Esophagus squamous epithelium (tissue), 5 donors: ENCODE measurements around the gene ESRP2. TPM values are rescaled to one million over a fixed set of nuclear protein-coding genes. Genes with fewer than 3 reads are reported as not detected.

Source experiments
- DNase-seq: peaks from one replicate; lab custom pipeline; 2025; lab: John Stamatoyannopoulos, UW
- H3K27ac ChIP-seq, 4 donors: fragments of 200-600 bp; sonication (generic); one replicate each; pipeline ENCODE4 v1.5.1; 2016 to 2019; ENCODE audit warnings: mild to moderate bottlenecking in 1 of 4
- H3K27me3 ChIP-seq, 4 donors: fragments of 200-600 bp; sonication (generic); 1 replicate in 3 of 4; 2 replicates in 1 of 4; pipeline versions ENCODE4 v1.5.1 to v1.6.0; 2017 to 2021; ENCODE audit warnings: antibody characterized with exemption in 1 of 4
- H3K36me3 ChIP-seq, 3 donors: fragments of 200-600 bp; sonication (generic); one replicate each; pipeline ENCODE4 v1.5.1; 2016 to 2019
- H3K4me1 ChIP-seq, 3 donors: fragments of 200-600 bp; sonication (generic); one replicate each; pipeline ENCODE4 v1.5.1; 2017 to 2019
- H3K4me3 ChIP-seq, 4 donors: fragments of 200-600 bp; sonication (generic); 1 replicate in 3 of 4; 2 replicates in 1 of 4; pipeline ENCODE4 v1.5.1; 2016 to 2019; ENCODE audit warnings: mild to moderate bottlenecking in 2 of 4, moderate library complexity in 1 of 4
- H3K9me3 ChIP-seq, 3 donors: fragments of 200-600 bp; sonication (generic); one replicate each; pipeline ENCODE4 v1.5.1; 2016 to 2019
- POLR2A ChIP-seq, 4 donors: fragments of 450-650 bp; IDR thresholded peaks; one replicate each; pipeline ENCODE4 v1.6.1; 2017; ENCODE audit warnings: antibody characterized with exemption in 4 of 4, mild to moderate bottlenecking in 4 of 4, moderate library complexity in 3 of 4
- WGBS, 2 donors: methylation state at CpG; one replicate each; pipeline ENCODE4 v1.1.5; 2018; 5-methylcytosine and 5-hydroxymethylcytosine counted together
- intact Hi-C: fragments of 100-400 bp; cut with DNase I; formaldehyde crosslinking; loops from one replicate; pipeline ENCODE4 v1.15.0; 2022
- total RNA-seq, 4 donors: library from RNA; depleted of rRNA; stranded (reverse); fragments of >200 nt; gene quantifications; one replicate each; pipeline ENCODE4 v1.1.0, GENCODE V29; 2016
- TF ChIP-seq, protein P1 (sequence below), 6 experiments: fragments of 450-650 bp in 4 of 6; fragments of 200-600 bp in 2 of 6; sonication (generic) in 2 of 6; IDR thresholded peaks; one replicate each; pipeline ENCODE4 v1.5.1; 2016 to 2019; ENCODE audit warnings: antibody characterized with exemption in 6 of 6, mild to moderate bottlenecking in 4 of 6, moderate library complexity in 4 of 6
- donor health status: DM: yes; HTN: yes; CAD: no.

Gene ESRP2
- total RNA-seq, 4 donors from 2014 or later: 44.6 to 137 (median 118) TPM

DNA sequence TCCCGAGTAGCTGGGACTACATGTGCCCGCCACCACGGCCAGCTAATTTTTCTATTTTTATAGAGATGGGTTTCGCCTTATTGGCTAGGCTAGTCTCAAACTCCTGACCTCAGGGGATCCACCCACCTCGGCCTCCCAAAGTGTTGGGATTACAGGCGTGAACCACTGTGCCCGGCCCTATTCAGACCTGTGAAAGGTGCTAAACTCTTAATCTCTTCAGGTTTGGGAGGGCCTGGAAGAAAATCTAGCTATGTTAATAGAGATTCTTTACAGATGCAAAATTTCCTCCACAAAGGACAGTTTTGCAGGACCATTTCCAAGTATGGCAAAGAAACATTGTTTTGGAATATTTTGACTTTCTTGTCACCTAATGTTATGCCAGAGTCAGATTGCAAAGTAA is 6.2 kb upstream of the ESRP2 start:
- peaks cover 18 to 51% (median 35%) of the 10 kb centered on the region in 3 donors for H3K4me1 ChIP-seq
- TF ChIP-seq, protein P1, sequence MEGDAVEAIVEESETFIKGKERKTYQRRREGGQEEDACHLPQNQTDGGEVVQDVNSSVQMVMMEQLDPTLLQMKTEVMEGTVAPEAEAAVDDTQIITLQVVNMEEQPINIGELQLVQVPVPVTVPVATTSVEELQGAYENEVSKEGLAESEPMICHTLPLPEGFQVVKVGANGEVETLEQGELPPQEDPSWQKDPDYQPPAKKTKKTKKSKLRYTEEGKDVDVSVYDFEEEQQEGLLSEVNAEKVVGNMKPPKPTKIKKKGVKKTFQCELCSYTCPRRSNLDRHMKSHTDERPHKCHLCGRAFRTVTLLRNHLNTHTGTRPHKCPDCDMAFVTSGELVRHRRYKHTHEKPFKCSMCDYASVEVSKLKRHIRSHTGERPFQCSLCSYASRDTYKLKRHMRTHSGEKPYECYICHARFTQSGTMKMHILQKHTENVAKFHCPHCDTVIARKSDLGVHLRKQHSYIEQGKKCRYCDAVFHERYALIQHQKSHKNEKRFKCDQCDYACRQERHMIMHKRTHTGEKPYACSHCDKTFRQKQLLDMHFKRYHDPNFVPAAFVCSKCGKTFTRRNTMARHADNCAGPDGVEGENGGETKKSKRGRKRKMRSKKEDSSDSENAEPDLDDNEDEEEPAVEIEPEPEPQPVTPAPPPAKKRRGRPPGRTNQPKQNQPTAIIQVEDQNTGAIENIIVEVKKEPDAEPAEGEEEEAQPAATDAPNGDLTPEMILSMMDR (IDR thresholded peaks at IDR 0.05): no peak
- TF ChIP-seq POLR2A (IDR thresholded peaks at IDR 0.05): no peak
- intact Hi-C loops: no loop called here
- no peaks in the 10 kb centered on the region for H3K36me3 ChIP-seq
- 71 to 82% methylated on average over 7 of the region's 7 CpGs for WGBS, 2 donors
- H3K4me3 ChIP-seq: no peak overlapping the region
- no peak overlapping the region for H3K27ac ChIP-seq
- no peaks in the 10 kb centered on the region for H3K9me3 ChIP-seq
- DNase-seq: no peak
- no peaks in the 10 kb centered on the region for H3K27me3 ChIP-seq

DNA sequence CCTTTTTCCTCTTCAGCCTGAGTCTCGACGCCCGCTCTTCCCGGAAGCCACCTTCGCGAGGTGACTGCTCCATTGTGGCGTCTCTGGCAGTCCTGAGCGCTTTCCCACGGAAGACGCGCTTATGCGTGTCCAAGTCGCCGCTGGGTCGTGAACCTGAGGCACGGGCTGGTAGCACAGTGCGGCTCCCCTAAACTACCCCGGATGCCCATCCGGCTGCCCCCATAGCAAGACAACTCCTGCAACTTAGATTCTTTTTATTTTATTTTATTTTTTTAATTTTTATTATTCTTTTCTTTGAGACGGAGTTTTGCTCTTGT is 2.1 kb upstream of the ESRP2 start:
- no peaks in the 10 kb centered on the region for H3K9me3 ChIP-seq
- H3K36me3 ChIP-seq: peaks cover 0 to 4% (median 0%) of the 10 kb centered on the region in 3 donors
- H3K27me3 ChIP-seq: no peaks in the 10 kb centered on the region
- no peak for DNase-seq
- peak overlapping the region; percentile 88 to 98 (median 92) for H3K27ac ChIP-seq
- WGBS, 2 donors: 10 to 16% methylated on average over 15 to 20 of the region's 20 CpGs
- no peak for TF ChIP-seq POLR2A (IDR thresholded peaks at IDR 0.05)
- TF ChIP-seq, protein P1 (IDR thresholded peaks at IDR 0.05): no peak
- H3K4me3 ChIP-seq: peak overlapping the region; percentile 62 to 76 (median 70)
- H3K4me1 ChIP-seq: peaks cover 20 to 60% (median 22%) of the 10 kb centered on the region in 3 donors
- intact Hi-C loops: loop anchor here (10.0 kb wide), 1 partner anchor 153 kb away; the partner anchor contains the start of gene NFATC3

DNA sequence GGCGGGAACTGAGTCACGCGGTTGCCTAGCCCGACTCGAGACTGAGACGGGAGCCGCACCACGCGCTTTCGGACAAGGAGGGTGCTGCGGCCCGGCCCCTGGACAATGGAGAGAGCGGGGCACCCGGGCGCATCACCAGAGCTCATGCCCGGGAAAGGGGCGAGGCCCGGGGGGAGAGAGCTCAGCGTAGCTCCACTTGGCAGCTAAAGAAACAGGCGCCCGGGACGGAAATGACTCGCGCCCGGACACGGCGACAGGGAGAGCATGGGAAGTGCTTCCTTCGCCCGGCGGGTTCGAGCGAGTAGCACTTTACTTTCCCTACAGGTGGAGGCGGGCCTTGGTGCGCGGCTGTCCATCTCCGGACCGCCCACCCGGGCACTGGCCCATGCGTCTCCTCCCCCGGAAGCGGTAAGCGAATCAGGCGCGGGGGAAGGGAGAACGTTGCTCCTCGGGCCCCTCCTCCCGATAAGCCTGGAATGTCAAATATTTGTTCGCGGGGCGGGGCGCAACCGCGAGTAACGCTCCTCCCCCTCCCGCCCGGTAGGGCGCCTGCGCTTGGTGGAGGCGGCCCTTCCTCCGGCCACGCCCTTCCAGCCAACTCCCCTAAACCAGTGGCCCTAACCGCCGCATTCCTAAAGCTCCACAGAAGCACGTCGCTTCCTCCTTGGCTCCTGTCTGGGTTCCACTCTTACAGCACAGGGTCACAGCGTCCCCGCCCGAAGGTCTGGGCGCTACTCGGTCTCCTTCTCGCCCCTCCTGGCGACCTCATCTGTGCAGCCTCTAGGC is 1.5 kb upstream of the ESRP2 start:
- peak overlapping the region; percentile 88 to 98 (median 92) for H3K27ac ChIP-seq
- intact Hi-C loops: loop anchor here (10.0 kb wide), 1 partner anchor 153 kb away; the partner anchor contains the start of gene NFATC3
- peaks cover 0 to 10% (median 0%) of the 10 kb centered on the region in 3 donors for H3K36me3 ChIP-seq
- no peaks in the 10 kb centered on the region for H3K27me3 ChIP-seq
- peak overlapping the region; percentile 62 to 76 (median 70) for H3K4me3 ChIP-seq
- TF ChIP-seq, protein P1 (IDR thresholded peaks at IDR 0.05): peak in 2 of 6 experiments; percentile 1 to 5
- peak in 3 of 4 donors; percentile 54 to 79 (median 77) for TF ChIP-seq POLR2A (IDR thresholded peaks at IDR 0.05)
- H3K4me1 ChIP-seq: peaks cover 20 to 65% (median 22%) of the 10 kb centered on the region in 3 donors
- no peaks in the 10 kb centered on the region for H3K9me3 ChIP-seq
- DNase-seq: peak; percentile 62
- WGBS, 2 donors: 1% methylated on average over 34 to 37 of the region's 72 CpGs

DNA sequence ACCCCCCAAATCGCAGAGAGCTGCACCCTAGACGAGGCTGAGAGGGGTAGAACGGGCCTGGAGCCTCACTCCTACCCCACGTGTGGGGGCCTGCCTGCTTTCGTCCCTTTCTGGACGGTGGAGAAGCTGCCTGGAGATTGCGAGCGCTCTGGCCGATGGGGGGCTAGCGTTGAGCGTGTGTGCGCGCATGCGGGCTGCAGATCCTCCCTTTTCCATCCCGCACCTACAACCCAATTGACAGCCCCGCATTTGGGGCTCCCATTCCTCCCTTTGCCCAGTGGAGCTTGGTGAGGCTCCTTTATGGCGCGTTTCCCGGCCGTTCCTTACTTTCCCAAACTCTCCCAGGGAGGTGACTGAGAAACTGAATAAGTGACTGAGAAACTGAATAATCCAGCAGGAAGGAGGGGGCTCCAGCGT is 907 bp upstream of the ESRP2 start:
- Histone ChIP-seq H3K9me3 (no peaks in the 10 kb centered on the region), H3K4me3 (peak overlapping the region; percentile 62 to 76 (median 70)), H3K27me3 (no peaks in the 10 kb centered on the region), H3K36me3 (peaks cover 0 to 16% (median 0%) of the 10 kb centered on the region in 3 donors), H3K27ac (peak overlapping the region; percentile 88 to 98 (median 92)), H3K4me1 (peaks cover 20 to 71% (median 22%) of the 10 kb centered on the region in 3 donors)
- intact Hi-C loops: loop anchor here (10.0 kb wide), 1 partner anchor 152 kb away; the partner anchor contains the start of gene NFATC3
- WGBS, 2 donors: 8 to 10% methylated on average over 2 to 15 of the region's 21 CpGs
- TF ChIP-seq, protein P1 (IDR thresholded peaks at IDR 0.05): no peak
- no peak for TF ChIP-seq POLR2A (IDR thresholded peaks at IDR 0.05)
- DNase-seq: no peak
